HG02571 (cell line): ENCODE measurements around the gene HDGFL2.

Experiments
- ATAC-seq: cut with Tn5 transposase; IDR thresholded peaks from one replicate; pipeline ENCODE4 v1.9.1; 2021; ENCODE audit warnings: mild to moderate bottlenecking, moderate library complexity; ENCODE audit not compliant: unreplicated experiment

Gene HDGFL2

DNA sequence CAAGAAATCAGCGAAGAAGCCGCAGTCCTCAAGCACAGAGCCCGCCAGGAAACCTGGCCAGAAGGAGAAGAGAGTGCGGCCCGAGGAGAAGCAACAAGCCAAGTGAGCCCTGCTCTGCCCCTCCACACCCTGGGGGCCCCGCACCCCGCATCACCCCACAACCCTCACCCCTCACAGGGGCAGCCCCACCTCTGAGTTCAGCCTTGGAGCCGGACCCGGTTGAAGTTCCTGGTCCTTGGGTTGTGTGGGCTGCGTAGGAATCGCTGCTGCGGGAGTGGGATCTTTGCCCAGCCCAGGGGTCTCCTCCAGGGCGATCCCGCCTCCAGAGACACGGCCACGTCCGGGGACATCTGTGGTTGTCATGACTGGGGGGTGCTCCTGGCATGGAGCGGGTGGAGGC lies 24.2 kb downstream of the HDGFL2 start:
- no peak for ATAC-seq

DNA sequence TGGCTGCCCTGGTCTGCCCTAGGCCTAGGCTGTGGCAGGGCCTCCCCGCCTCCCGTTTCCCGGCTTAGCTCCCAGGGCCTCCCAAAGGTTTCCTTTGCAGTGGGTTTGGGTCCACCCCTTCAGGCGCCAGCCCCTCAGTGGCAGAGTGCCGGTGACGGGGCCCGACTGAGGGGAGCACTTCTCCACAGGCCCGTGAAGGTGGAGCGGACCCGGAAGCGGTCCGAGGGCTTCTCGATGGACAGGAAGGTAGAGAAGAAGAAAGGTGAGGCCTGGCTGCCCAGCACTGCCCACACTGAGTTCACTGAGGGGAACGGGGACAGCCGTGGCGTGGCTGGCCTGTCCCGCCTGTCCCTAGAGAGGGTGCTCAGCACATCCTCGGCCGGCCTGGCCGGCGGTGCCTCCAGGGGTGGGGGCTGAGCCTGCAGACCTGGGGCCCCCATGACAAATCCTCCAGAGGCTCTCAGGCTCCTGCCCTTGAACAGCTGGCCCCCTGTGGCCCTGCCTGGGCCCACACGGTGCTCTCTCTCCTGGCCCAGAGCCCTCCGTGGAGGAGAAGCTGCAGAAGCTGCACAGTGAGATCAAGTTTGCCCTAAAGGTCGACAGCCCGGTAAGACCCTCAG lies 25.8 kb downstream of the HDGFL2 start:
- ATAC-seq = no peak

DNA sequence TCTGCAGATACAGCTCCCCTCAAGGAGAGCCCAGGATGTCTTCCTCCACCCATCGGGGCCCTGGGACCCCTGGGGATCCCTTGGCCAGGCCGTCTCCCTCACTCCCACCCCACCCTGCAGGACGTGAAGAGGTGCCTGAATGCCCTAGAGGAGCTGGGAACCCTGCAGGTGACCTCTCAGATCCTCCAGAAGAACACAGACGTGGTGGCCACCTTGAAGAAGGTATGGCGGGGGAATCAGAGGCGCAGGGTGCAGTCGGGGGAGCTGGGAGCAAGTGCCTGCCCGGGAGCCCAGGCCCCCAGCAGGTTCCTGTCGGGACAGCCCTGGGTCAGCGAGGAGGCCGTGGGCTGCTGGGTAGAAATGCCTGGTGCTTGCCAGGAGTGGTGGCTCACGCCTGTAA lies 26.6 kb downstream of the HDGFL2 start:
- no peak for ATAC-seq

DNA sequence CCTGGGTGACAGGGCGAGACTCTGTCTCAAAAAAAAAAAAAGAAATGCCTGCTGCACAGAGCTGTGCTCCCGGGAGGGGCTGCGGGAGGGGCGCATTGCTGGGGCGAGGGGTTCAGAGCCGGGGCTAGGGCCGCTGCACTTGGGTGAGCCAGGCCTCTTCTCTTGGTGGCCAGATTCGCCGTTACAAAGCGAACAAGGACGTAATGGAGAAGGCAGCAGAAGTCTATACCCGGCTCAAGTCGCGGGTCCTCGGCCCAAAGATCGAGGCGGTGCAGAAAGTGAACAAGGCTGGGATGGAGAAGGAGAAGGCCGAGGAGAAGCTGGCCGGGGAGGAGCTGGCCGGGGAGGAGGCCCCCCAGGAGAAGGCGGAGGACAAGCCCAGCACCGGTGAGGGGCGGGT lies 27.2 kb downstream of the HDGFL2 start:
- ATAC-seq = no peak

DNA sequence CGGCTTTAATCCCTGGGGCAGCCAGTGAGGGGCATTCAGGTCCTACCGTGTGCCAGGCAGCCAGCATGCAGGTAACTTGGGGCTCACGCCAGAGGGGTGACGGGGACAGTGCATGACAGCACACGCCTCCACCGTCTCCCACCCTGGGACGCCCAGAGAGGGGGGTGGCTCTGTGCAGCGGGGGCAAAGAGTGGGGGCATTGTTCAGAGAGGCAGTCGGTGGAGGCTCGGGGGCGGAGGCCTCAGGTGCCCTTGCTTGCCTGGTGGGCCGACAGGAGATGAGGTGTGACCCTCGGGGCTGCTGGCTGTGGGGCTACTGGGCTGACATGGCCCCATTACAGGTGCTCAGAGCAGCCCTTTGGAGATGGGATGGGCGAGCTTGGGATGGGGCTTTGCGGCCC lies 27.8 kb downstream of the HDGFL2 start:
- ATAC-seq = no peak

DNA sequence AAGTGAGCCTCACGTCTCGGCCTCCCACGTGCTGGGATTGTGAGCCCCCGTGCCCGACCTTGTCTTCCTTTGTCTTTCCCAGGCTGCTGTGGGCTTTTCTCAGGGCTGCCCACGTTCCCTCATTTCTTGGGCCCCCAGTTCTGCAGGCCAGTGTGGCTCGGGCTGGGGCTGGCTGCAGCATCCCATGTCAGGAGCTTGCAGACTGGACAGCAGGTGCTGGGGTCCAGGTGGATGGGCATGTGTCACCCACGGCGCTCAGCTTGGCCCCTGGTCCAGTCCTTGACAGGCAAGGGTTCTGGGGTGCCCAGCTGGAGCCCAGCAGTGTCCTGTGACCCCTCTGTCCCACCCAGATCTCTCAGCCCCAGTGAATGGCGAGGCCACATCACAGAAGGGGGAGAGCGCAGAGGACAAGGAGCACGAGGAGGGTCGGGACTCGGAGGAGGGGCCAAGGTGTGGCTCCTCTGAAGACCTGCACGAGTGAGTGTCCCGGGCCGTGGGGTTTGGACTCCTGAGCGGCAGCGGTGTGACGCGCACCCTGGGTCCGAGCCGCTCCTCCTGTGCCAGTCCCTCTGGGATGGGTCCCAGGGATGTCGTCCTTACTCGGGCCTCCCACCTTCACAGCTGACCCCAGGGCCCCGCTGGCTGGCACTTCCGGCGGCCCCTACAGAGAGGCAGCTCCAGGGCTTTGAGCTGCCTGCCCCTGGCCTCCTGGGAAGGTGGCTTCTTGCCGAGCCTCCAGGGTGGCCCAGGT lies 28.9 kb downstream of the HDGFL2 start:
- no peak for ATAC-seq

DNA sequence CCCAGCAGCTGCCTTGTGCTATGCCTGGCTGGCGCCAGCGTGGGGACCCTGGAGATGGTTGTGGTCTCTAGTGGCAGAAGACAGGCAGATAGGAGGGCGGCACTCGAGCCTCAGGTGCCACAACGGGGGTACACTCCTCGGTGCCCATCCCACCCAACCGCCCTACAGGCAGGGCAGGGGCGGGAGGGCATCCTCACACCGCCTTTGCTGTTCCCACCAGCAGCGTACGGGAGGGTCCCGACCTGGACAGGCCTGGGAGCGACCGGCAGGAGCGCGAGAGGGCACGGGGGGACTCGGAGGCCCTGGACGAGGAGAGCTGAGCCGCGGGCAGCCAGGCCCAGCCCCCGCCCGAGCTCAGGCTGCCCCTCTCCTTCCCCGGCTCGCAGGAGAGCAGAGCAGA lies 29.6 kb downstream of the HDGFL2 start:
- ATAC-seq = no peak

DNA sequence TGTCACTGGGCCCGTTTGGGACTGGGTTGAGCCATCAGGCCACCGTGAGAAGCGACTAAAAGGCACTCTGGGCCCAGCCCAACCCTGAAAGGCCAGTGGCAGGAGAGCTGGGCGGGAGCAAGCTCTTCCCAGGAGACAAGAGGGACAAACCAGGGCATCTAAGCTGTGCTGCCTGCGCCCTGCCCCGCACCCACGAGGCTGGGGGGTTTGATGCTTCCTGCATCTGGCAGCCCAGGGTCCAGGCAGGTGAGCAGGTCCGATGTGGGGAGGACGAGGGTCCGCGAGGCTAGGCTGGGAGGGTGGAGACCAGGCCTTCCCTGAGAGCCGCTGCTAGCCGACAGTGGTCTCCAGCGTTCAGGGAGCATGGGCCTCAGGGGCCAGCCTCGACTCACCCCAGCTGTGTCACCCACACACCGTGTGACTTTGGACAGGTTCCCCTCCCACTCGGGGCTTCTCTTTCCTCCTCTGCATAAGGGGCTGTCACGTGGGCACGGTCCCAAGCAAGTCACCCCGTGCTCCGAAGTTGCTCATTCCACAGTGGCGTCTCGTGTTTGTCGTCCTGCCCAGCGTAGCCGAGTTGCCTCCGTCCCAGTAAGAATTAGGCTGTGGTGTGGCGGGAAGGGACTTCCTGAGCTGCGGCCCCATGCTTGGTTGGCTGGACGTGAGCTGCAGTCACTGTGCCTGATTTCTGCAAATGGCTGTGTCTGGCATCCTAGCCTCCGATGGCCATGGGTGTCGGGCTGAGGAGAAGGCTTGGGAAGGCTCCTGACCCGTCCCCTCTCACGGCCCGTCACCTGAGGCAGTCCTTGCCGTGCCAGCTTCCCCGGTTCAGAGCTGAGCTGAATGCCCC lies 30.4 kb downstream of the HDGFL2 start:
- no peak for ATAC-seq

DNA sequence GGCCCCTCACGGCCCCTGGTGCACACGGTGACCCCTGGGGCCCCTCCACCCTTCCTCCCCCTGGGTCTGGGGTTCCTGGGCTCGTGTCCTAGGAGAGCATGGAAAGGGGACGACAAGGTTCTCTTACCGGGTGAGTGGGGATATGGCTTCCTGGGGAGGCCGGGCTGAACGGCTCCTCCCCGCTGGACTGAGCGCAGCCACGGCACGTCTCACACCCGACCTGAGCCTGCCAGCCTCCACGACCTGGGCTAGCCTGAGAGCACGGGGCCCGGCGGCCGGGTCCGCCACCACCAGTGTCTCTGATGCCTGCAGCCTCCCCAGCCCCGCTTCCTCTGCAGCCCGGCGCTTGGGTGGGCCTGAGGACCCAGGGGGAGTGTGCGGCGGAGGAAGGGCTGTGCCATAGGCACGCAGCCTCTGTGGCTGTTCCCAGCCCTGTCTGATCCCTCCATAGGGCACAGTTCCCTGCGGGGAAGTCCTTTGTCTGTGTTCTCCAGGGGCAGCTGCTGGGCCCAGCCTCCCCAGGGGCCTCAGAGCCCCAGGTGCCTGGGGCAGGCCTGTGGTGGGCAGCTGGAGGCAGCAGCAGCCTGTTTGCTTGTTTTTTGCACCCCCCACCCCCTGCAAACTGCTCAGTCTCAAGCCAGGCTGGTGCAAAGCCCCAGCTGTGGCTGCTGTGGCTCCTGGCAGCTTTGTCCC lies 31.2 kb downstream of the HDGFL2 start:
- no peak for ATAC-seq

DNA sequence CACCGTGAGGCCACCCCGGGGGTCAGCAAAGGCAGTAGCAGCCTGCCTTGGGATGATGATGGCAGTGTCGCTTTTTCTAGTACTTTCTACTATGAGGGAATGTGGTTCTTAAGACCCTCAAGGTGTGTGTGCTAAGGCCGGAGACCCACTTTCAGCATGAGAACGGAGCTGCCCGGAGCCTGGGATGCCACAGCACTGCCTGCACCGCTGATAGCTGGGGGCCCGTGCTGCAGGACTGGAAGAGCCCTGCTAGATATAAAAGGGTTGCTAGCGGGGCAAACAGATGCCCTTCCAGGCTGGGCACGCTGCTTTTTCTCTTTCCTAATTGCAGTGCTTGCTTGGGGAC lies 31.7 kb downstream of the HDGFL2 start:
- ATAC-seq = no peak

DNA sequence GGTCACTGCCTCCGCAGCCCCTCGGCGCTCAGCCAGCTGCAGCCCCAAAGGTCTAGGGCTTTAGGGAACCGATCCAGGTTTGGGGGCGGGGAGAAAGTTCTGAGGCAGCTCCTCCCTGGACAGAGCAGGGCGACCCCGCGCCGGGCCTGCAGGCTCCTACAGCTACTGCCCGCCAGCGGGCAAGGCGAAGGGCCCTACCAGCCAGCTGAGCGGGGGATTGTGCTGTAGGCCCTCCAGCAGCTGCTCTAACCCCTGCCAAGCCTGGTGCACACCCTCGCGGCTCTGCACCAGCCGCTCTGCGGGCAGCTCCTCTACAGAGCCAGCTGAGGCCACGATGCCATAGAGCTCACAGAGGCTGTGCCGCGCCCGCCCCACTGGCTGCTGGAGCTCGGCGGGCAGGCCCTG lies 32.2 kb downstream of the HDGFL2 start:
- ATAC-seq = no peak

DNA sequence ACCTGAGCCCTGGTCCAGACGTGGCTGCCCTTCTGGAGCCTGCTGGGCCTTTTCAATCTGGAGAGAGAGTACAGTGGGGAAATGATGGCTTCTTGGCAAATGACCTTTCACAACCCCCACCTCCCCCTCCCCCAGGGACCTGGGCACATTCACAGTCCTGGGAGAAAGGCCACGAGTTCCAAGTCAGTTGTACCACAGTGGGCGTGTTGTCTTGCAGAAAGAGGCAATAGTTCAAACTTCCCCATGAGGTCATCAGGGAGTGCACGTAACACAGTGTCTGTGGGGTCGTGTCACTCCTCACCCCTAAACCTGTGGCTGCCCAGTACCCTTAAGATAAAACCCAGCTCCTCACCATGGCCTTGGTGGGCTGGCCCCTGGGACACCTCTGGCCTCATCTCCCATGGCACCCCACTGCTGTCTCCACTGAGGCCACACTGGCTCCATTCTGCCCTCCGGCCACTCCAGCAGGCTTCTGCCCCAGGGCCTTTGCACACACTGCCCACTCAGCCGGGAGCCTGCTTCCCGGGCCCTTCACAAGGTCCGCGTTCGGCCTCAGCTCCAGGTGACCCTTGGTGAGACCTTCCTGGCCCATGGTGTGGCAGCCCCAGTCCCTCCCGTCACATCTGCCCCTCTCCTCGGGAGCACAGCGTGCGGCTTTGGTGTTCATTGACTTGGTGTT lies 32.9 kb downstream of the HDGFL2 start:
- no peak for ATAC-seq

DNA sequence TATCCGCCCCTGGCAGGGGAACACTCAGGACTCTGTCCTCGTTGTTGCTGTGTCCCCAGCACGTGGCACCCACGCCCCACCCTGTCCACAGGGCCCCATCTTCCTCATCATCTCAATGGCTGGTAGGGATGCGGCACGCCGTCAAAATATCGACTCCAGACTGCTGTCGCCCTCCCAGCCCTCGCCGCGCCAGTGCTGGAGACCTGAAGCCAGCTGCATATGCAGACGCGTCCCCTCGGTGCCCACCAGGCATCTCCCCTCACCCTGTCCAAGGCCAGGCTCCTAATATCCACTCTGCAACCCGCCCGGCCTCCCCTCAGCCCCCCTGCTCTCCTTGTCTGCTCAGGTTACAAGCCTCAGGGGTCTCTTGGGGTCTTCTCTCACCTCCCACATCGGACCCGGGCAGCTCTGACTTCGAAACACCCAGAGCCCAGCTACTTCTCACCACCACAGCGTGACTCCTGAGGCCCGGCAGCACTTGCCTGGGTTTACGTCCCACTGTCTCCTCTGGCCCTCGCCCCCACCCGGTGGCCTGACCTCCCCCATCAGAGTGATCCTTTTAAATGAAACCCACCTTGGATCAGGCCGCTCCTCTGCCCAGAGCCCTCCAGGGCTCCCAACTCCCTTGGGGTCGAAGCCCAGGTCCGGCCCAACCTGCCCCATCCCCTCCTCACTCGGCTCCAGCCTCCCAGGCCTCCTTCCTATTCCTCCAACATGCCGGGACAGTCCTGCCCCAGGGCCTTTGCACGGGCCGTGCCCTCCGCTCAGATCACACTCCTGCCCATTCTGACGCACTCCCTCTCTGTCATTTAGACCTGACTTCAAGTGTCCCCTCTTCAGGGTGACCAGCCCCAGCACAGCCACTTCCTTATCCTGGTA lies 33.7 kb downstream of the HDGFL2 start:
- ATAC-seq = no peak

DNA sequence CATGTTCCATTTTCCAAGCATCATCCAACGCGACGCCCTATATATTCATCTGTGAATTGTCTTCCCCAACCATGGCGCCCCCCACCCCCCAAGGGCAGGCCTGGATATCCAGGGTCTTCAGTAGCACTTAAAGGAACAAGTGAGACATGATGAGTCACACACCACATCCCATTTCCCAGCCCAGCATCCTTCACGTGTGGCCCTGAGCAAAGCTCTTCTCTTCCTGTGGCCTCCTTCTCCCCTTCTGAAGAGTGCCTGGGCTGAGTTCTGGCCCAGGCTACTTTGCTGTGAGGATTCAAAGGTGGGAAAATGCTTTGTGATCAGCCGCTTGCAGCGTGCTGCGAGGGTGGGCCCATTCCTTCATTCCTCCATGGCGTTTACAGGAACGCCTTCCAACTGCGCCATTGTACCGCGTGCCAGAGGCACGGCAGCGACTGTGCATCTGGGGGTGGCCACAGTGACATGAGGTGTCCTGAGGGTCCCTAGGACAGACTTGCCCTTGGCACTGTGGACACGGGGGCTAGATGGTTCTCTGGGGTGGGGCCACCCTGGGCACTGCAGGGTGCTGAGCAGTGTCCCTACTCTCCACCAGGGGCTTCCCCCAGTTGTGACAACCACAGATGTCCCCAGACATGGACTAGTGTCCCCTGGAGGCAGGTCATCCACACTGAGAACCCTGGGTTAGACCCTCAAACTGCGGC lies 34.5 kb downstream of the HDGFL2 start:
- no peak for ATAC-seq

DNA sequence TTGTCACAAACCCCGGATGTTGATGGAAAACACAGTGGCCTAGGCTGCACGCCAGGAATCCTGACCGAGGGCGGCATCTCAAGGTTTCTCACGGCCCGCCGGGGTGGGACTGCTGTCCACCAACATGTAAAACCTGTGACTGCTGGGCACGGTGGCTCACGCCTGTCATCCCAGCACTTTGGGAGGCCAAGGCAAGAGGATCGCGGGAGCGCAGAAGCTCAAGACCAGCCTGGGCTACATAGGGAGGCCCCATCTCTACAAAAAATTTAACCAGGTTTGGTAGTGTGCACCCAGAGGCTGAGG lies 35.0 kb downstream of the HDGFL2 start:
- no peak for ATAC-seq

DNA sequence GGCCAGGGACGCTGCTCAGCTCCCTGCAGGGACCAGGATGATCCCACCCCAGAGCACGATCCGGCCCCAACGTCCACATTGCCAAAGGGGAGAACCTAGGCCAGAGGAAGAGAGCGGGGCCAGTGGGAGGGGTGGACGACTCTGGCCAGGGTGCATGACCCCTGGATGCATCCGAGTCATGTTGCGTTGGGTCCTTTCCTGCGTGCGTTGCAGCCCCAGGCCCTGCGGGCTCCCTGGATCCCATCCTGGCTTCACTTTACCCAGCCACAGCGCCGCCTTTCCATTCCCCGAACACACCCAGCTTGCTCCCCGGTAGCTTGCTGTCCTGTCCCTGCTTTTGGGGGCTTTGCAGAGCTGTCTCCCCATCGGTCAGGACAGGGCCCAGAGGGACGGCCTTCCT lies 35.7 kb downstream of the HDGFL2 start:
- ATAC-seq = no peak

DNA sequence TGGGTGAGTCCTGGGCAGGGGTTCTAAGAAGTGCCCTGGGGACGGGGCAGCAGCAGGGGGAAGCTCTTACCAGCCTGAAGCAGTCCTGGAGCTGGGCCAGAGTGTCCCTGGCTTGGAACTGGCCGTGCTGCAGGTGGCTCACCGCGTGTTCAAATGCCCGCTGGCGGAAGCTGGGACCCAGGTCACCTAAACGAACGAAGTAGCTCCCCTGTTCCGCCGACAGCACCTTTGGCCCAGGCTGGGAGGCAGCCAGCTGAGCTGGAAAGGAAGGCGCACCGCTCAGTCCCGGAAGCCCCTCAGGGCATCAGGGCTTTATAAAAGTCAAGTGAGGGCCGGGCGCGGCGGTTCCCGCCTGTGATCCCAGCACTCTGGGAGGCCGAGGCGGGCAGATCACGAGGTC lies 36.6 kb downstream of the HDGFL2 start:
- no peak for ATAC-seq

DNA sequence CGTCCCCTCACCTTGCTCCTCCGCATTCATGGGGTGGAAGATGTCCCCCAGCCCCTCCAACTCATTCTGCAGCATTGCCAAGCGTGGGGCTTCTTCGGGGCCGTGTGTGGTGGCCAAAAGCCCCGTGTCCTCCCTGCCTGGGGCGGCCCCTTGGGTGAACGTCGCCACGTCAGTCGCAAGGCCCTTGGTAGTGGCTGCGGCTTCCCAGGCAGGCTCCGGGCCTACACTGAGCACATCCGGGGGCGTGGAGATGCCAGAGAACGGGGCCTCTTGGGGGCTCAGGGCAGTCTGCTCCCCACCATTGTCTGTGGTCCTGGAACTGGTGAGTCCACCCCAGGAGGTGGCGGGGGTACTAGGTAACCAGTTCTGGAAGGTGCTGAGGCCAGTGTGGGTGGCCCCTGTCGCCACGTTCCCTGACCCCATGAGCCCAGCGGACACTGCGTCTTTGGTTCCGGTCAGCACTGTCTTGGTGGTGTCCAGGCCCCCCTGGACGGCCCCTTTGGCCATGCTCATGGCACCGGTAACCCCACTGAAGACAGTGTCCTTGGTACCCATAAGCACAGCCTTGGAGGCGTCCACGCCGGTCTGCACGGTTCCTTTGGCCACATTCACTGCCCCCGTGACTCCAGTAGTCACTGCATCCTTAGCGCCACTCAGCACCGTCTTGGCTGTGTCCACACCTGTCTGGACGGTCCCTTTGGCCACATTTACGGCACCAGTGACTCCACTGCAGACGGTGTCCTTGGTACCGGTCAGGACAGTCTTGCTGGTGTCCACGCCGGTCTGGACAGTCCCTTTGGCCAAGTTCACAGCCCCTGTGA lies 38.5 kb downstream of the HDGFL2 start:
- ATAC-seq = no peak
